Kidney glomerular epithelial cell (primary cell): Measurements from ENCODE around the gene EPHA1.

Experiments
- DNase-seq: peaks from one replicate; lab custom pipeline; 2025; lab: John Stamatoyannopoulos, UW

Gene EPHA1

GRCh38 chr7:143388491-143389101 is 20.1 kb downstream of the EPHA1 start:
- DNase-seq: no peak

DNA sequence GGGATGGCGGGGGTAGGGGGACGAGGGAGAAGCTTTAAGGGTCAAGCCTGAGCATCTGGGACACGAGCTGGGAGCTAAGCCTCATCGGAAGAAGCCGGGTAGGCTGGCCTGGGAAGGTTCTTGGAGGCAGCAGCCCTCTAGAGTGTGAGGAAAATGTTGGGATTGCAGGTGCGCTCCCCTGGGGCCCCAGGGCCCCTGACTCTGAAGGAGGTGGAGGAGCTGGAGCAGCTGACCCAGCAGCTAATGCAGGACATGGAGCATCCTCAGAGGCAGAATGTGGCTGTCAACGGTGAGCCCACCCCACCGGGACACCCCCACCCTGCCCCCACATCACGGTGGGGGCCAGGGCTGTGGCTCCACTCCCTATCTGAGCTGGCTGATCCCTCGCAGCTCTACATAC is 20.6 kb downstream of the EPHA1 start:
- DNase-seq: no peak

DNA sequence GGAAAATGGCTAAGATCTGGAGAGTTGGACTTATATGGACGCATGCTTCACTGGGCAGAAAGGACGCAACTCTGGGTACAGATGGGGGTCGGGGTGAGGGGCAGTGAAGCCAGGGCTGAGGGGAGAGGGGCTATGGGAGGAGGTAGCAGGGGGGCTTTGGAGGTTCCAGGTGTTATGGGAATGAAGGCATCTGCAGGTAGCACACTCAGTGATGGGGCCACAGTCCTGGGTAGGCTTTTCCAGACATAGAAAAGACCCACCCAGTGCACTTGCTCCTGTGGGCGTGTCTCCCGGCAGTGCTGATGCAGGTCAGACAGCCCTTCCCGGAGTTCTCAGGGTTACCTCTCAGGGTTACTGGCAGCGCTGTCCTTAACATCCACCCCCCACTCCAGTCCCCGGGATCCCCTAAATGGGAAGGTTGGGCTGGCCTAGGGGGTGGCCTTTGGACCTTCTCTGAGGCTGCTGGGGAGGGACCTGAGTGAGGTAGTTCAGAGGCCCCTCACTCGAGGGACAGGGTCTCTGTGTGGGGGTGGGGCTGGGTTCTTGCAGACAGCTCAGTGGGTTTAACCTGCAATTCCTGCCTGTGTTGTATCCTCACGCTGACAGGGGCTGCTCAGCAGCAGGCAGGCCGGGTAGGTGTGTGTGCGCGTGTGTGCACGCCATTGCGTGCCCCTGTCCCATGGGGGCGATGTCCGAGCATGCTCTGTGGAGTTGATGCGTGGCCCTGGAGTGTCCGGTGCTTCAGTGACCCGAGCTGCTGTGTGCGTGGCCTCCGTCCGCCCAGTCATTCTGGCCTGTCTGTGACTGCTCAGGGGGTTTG is 21.3 kb downstream of the EPHA1 start:
- no peak for DNase-seq

- peak; percentile 29 for DNase-seq
Observed at GRCh38 chr7:143385891-143386781, 22.5 kb downstream of the EPHA1 start.

- DNase-seq: no peak
Observed at GRCh38 chr7:143384661-143385631, 23.7 kb downstream of the EPHA1 start.

- DNase-seq: peak; percentile 23
Observed at GRCh38 chr7:143384148-143384547, 24.5 kb downstream of the EPHA1 start.

GRCh38 chr7:143383642-143383957 is 25.1 kb downstream of the EPHA1 start:
- DNase-seq: no peak

- no peak for DNase-seq
Observed at GRCh38 chr7:143382791-143383641, 25.6 kb downstream of the EPHA1 start.

GRCh38 chr7:143382126-143382790 is 26.4 kb downstream of the EPHA1 start:
- DNase-seq: no peak

DNA sequence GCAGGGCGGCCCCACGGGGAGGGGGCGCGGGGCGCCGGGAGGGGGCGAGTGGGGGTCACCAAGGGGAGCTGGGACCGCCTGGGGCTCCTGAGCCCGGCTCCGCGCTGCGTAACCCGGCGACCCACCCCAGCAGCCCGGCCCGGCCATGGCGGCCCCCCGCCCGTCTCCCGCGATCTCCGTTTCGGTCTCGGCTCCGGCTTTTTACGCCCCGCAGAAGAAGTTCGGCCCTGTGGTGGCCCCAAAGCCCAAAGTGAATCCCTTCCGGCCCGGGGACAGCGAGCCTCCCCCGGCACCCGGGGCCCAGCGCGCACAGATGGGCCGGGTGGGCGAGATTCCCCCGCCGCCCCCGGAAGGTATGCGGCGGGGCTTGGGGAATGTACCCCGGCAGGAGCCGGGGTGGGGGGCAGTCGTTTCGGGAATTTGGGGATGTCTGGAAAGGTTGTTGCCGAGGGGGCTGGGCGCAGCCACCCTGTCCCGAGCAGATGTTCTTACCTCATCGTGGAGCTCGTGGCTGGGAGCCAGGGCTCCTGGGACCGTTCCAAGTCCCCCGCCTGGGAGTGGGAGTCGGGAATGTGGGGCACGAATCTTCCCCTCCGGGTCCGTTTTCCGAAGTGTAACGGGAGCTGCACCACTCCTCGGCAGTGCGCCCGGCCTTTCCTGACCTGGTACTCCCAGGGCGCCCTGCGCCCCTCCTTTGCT is 27.1 kb downstream of the EPHA1 start:
- DNase-seq: peak; percentile 27

DNA sequence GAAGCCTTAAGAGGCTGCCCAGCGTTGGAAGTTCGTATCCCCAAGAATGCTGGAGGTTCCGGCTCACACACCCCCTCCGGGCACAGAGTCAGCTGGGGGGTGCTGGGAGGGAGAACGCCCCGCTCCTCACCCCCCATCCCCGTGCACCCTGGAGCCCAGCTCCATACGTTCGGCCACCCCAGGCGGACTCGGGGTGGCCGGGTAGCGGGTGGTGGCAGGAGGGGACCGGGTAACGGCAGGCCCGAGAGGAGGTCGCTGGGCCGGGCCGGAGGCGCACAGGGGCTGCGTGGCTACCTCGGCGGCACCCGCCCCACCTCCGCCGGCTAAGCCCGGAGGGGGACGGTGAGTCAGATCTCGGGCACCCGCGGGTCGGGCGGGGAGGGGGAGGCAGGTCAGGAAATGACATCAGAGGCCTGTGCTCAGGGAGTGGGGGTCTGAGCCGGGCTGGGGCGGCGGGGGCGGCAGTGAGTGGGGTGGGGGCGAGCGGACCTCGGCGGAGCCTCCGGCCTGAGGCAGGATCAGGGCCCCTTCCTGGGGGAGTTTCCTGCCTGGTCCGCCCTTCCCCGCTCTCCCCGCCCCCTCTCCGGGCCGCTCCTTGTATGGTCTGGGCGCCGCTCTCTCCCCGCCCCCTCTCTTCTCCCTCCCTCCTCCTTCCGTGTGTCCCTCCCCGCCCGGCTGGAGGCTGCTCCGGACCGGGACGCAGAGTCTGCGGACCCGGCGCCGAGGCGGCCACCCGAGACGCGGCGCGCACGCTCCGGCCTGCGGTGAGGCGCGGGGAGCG is 27.8 kb downstream of the EPHA1 start, which contains the start of gene ZYX:
Gene ZYX, plus strand, starts transcription at position 700 of the 781 bp plus-strand sequence. CDS start 227 bp downstream, outside the sequence.
- DNase-seq: peak; percentile 88

DNA sequence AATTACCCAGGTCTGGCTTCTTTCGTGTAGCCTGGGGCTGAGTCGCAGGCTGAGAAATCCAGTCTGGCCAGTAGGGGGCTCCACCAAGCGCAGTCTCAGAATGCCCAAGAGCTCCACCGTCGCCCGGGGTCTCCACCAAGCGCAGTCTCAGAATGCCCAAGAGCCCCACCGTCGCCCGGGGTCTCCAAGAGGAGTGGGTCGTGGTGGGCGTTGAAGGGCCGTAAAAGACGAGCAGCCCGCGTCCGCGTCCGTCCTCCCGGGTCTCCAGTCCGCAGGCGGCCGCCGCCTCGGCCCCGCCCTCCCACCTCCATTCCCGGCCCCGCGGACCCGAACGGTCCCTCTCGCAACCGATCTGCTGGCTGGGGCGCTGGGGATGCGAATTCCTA is 28.4 kb downstream of the EPHA1 start:
- DNase-seq: peak; percentile 77

GRCh38 chr7:143379611-143380259 is 28.9 kb downstream of the EPHA1 start:
- no peak for DNase-seq

- no peak for DNase-seq
Observed at GRCh38 chr7:143376396-143376795, 32.3 kb downstream of the EPHA1 start.

DNA sequence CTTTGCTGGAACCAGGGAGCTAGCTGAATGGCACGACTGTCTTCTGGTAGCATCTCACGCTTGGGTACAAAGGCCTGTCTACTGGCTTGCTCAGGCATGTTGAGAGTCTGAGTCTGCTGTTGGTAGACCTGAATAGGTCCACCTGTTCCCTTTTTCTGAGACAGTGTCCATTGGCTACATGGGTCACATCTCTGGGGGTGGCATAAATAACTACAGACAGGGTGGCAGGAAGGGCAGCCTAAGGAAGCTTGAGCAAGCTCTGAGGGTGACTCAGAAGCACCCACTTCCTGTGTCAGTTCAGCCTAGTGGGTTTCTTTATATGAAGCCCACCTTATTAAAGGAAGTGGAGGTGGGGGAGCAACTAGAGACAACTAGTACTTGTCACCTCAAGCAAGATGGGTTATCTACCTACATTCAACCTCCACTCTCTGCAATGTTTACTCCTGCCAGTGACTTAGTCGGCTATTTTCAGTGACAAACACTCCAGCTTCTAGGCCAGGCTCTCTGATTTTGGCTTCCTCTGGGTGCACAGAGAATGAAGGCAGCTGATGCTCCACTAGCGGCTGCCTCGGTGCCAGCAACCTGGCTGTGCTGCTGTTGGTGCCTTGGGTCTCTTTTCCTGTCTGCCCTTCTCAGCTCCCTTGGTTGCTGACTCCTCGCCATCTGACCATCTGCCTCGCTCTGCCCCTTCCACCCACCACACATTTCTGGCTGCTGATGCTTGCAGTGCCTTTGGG is 33.2 kb downstream of the EPHA1 start:
- DNase-seq: no peak

DNA sequence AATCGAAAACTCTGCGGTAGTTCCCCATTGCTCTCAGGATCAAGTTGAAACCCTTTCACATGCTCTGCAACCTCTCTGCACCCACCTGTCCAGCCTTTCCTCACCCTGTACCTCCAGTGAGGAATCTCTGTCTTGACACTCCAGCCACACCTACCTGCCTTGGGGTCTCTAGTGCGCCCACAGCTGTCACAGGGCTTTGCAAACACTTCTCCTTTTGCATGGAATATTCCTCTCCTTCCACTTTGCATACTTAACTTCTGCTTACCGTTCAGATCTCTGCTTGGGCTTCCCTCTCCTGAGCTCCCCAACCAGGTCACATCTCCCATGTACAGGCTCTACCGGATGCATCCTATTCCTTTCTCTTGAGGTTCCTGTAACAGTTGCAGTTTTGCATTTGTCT is 34.1 kb downstream of the EPHA1 start:
- DNase-seq: no peak

- no peak for DNase-seq
Observed at GRCh38 chr7:143373255-143373794, 35.3 kb downstream of the EPHA1 start.
